Endothelial cell of umbilical vein (primary cell): Measurements from ENCODE around the gene GPR161.

Source experiments
- MYC ChIP-seq: IDR thresholded peaks from one replicate; pipeline ENCODE4 v1.6.1; 2011; ENCODE audit warnings: mild to moderate bottlenecking, low read depth, low read length
- POLR2A ChIP-seq: IDR thresholded peaks from 2 replicates; pipeline ENCODE4 v1.6.1; 2012; ENCODE audit warnings: low read depth, mild to moderate bottlenecking, control low read depth, low read length

- TF ChIP-seq MYC (no peak), POLR2A (no peak)
Observed at GRCh38 chr1:168045311-168045710, 91.4 kb downstream of the GPR161 start.
